Gastroesophageal sphincter (tissue), 4 donors: ENCODE data around the gene ZNF507. TPM values are rescaled to one million over a fixed set of nuclear protein-coding genes. Genes with fewer than 3 reads are reported as not detected.

Experiments
- ATAC-seq: fragments of 150-250 bp; one replicate; pipeline ENCODE4 v1.9.1; 2016; ENCODE audit warnings: mild to moderate bottlenecking, moderate library complexity
- H3K27ac ChIP-seq, 4 donors: fragments of 200-600 bp; sonication (generic) in 3 of 4; 1 replicate in 3 of 4; 2 replicates in 1 of 4; pipeline ENCODE4 v1.5.1; 2016 to 2019
- H3K27me3 ChIP-seq: fragments of 200-600 bp; sonication (generic); one replicate; pipeline ENCODE4 v1.5.1; 2019
- H3K36me3 ChIP-seq, 2 donors: fragments of 200-600 bp; sonication (generic); one replicate each; pipeline ENCODE4 v1.5.1; 2019; ENCODE audit warnings: control low read depth in 1 of 2
- H3K4me1 ChIP-seq, 3 donors: fragments of 200-600 bp; sonication (generic); 1 replicate in 2 of 3; 2 replicates in 1 of 3; pipeline ENCODE4 v1.5.1; 2016 to 2019; ENCODE audit warnings: control low read depth in 2 of 3
- H3K4me3 ChIP-seq, 2 donors: fragments of 200-600 bp; sonication (generic); one replicate each; pipeline ENCODE4 v1.5.1; 2019; ENCODE audit warnings: mild to moderate bottlenecking in 1 of 2, moderate library complexity in 1 of 2
- H3K9me3 ChIP-seq, 3 donors: fragments of 200-600 bp; sonication (generic); one replicate each; pipeline ENCODE4 v1.5.1; 2017 to 2019; ENCODE audit warnings: control low read depth in 2 of 3
- EP300 ChIP-seq: sonication (generic); formaldehyde crosslinking; IDR thresholded peaks from one replicate; pipeline ENCODE4 v1.6.1; 2017; ENCODE audit warnings: antibody characterized with exemption, mild to moderate bottlenecking
- POLR2A ChIP-seq, 2 donors: fragments of 450-650 bp; IDR thresholded peaks; one replicate each; pipeline ENCODE4 v1.6.1; 2017; ENCODE audit warnings: antibody characterized with exemption in 2 of 2, mild to moderate bottlenecking in 2 of 2, moderate library complexity in 1 of 2
- POLR2AphosphoS5 ChIP-seq: sonication (generic); formaldehyde crosslinking; IDR thresholded peaks from one replicate; pipeline ENCODE4 v1.6.1; 2017; ENCODE audit warnings: antibody characterized with exemption
- WGBS, 2 donors: methylation state at CpG; one replicate each; pipeline ENCODE4 v1.1.5; 2018; ENCODE audit warnings: low coverage in 1 of 2; 5-methylcytosine and 5-hydroxymethylcytosine counted together
- total RNA-seq, 4 donors: library from RNA; depleted of rRNA; stranded (reverse); fragments of >200 nt; gene quantifications; one replicate each; pipeline ENCODE4 v1.1.0, GENCODE V29; 2016
- TF ChIP-seq, protein P1 (sequence below), 4 experiments: fragments of 200-600 bp in 2 of 4; fragments of 450-650 bp in 2 of 4; sonication (generic) in 1 of 4; IDR thresholded peaks; one replicate each; pipeline ENCODE4 v1.5.1; 2017 to 2019; ENCODE audit warnings: antibody characterized with exemption in 4 of 4, mild to moderate bottlenecking in 2 of 4, moderate library complexity in 2 of 4

Gene ZNF507
- total RNA-seq, 4 donors from 2014 or later, result 13.9 to 28.8 (median 22.3) TPM

DNA sequence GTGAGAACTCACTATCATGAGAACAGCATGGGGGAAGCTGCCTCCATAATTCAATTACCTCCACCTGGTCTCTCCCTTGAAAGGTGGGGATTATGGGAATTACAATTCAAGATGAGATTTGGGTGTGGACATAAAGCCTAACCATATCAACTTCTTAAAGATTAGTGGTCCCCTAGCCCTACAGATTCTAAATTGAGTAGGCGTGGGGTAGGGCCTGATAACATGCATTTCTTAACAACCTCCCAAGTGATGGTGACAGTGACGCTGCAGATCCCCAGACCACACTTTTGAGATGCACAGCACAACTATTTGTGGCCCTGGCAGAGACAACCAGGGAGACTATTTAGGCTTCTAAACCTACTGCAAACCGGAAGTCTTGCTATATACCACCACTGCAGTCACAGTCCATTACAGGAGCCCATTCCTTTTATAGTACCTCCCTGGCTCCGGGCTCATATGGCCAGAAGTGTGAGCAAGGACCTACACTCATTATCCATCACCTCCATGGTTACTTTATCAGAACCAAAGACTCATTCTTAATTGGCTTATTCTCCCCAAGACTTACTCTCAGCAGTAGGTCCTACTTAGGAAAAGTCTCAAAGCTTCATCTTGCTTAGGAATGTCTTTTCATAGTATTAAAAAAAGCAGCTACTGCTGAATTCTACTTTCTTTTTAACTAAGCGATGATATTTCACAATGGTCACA is 58.0 kb downstream of the ZNF507 start:
- H3K36me3 ChIP-seq, result no peaks in the 10 kb centered on the region
- TF ChIP-seq, protein P1, sequence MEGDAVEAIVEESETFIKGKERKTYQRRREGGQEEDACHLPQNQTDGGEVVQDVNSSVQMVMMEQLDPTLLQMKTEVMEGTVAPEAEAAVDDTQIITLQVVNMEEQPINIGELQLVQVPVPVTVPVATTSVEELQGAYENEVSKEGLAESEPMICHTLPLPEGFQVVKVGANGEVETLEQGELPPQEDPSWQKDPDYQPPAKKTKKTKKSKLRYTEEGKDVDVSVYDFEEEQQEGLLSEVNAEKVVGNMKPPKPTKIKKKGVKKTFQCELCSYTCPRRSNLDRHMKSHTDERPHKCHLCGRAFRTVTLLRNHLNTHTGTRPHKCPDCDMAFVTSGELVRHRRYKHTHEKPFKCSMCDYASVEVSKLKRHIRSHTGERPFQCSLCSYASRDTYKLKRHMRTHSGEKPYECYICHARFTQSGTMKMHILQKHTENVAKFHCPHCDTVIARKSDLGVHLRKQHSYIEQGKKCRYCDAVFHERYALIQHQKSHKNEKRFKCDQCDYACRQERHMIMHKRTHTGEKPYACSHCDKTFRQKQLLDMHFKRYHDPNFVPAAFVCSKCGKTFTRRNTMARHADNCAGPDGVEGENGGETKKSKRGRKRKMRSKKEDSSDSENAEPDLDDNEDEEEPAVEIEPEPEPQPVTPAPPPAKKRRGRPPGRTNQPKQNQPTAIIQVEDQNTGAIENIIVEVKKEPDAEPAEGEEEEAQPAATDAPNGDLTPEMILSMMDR (IDR thresholded peaks at IDR 0.05), result no peak
- TF ChIP-seq POLR2AphosphoS5, result no peak
- no peak for TF ChIP-seq POLR2A (IDR thresholded peaks at IDR 0.05)
- TF ChIP-seq EP300, result no peak
- H3K27ac ChIP-seq, result no peak overlapping the region
- no peaks in the 10 kb centered on the region for H3K27me3 ChIP-seq
- no peak for ATAC-seq
- no peaks in the 10 kb centered on the region for H3K9me3 ChIP-seq
- peaks cover 0 to 32% (median 5%) of the 10 kb centered on the region in 3 donors for H3K4me1 ChIP-seq
- H3K4me3 ChIP-seq, result no peak overlapping the region
- WGBS, 2 donors, result 94 to 100% methylated on average over 1 to 3 of the region's 5 CpGs

DNA sequence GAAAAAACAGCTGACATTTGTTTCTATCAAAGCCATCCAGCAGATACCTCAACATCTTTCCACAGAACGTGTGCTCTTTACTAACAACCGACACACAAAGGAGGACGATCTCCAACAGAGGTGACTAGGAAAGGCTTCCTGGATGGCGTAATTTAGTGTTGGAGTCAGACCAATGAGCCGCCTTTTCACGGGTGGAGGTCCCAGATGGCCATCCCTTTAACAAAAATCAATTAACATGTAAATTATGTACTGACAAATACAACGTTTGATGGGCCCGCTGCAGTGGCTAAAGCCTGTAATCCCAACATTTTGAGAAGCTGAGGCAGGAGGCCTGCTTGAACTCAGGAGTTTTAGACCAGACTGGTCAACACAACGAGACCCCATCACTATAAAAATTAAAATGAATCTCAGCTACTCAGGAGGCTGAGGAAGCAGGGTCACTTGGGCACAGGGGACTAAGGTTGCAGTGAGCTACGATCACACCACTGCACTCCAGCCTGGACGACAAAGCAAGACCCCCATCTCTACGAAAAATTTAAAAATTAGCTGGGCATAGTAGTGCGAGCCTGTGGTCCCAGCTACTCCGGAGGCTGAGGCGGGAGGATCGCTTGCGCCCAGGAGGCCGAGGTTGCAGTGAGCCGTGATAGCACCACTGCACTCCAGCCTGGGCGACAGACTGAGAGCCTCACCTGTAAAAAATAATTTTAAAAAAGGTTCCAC is 59.0 kb downstream of the ZNF507 start:
- H3K27me3 ChIP-seq, result no peaks in the 10 kb centered on the region
- TF ChIP-seq POLR2A (IDR thresholded peaks at IDR 0.05), result no peak
- TF ChIP-seq, protein P1 (IDR thresholded peaks at IDR 0.05), result no peak
- no peak for TF ChIP-seq POLR2AphosphoS5
- no peak for TF ChIP-seq EP300
- no peak for ATAC-seq
- WGBS, 2 donors, result 67% methylated on average over 13 to 19 of the region's 20 CpGs
- no peaks in the 10 kb centered on the region for H3K9me3 ChIP-seq
- peak overlapping the region; percentile 87 to 100 (median 98) for H3K27ac ChIP-seq
- H3K36me3 ChIP-seq, result peaks cover 0 to 7% of the 10 kb centered on the region in 2 donors
- H3K4me3 ChIP-seq, result peak overlapping the region; percentile 79 to 99
- H3K4me1 ChIP-seq, result peaks cover 0 to 32% (median 5%) of the 10 kb centered on the region in 3 donors

DNA sequence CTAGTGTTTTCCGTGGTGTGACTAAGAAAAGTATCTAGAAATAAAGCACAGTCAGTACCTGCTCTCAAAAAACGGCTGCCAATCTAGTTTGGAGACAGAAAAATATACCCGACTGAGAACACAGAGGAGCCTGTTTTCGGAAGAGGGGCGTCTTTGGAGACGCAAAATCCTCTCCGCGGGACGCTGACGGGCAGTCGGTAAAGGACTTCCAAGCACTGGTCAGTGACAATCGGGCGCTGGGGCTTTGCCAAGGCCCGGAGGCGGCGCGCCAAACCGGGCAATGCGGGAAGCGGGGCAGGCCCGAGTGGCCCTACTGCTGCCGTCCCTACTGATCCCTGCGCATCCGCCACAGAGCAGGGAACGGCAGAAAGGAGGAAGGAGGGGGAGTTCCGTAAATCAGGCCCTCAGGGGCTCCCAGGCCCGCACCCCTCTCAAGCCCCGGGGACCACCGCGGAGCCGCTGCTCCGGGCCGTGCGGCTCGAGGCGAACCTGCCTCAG is 59.6 kb downstream of the ZNF507 start:
- Histone ChIP-seq H3K4me3 (peak overlapping the region; percentile 79 to 99), H3K27me3 (no peaks in the 10 kb centered on the region), H3K4me1 (peaks cover 0 to 32% (median 5%) of the 10 kb centered on the region in 3 donors), H3K9me3 (no peaks in the 10 kb centered on the region), H3K36me3 (peaks cover 0 to 13% of the 10 kb centered on the region in 2 donors), H3K27ac (peak overlapping the region; percentile 87 to 100 (median 98))
- TF ChIP-seq POLR2AphosphoS5 (no peak), POLR2A (IDR thresholded peaks at IDR 0.05) (no peak), EP300 (no peak)
- TF ChIP-seq, protein P1 (IDR thresholded peaks at IDR 0.05), result no peak
- peak; percentile 39 for ATAC-seq
- WGBS, 2 donors, result 0 to 1% methylated on average over 6 to 24 of the region's 36 CpGs

DNA sequence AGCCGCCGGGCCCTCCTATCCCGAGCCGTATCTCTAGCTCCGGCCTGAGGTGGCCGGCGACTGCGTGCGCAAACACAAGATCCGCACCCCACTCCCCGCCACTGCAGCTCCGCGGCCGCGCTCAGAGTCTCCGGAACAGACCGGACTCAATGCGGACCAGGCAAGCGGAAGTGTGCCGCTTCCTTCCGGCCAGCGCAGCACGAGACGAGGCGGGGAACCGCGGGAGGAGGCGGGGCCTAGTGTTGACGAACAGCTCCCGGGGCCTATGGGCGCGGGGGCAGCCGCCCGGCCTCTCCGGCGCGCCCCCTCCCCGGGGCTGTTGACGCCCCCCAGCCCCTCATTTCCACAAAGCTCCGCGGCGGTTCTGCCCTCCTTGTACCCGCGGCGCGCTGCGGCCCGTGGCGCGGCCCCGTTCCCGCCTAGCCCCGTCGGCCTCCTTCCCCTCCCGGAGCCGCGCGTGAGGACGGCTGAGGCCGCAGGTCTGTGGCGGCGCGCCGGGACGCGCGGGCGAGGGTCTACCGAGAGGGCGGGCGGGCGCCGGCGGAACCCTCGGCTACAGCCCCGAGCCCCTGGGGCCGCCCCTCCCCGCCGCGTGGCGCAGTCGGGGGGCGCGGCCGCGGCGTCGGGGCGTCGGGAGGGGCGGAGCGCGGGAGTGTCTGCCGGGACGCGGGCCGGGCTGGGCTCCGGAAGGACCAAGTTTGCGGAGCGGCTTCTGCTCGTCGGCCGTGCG is 60.2 kb downstream of the ZNF507 start, which contains the start of gene DPY19L3:
Gene DPY19L3 (plus strand): TSS at position 340 of the 730 bp plus-strand sequence. CDS start 2,484 bp downstream, outside the sequence.
- no peak for TF ChIP-seq EP300
- TF ChIP-seq POLR2A (IDR thresholded peaks at IDR 0.05), result peak; percentile 89 to 93
- TF ChIP-seq POLR2AphosphoS5, result peak; percentile 98
- TF ChIP-seq, protein P1 (IDR thresholded peaks at IDR 0.05), result no peak
- Histone ChIP-seq H3K4me1 (peaks cover 0 to 32% (median 5%) of the 10 kb centered on the region in 3 donors), H3K27ac (peak within 1 kb of the TSS; percentile 87 to 100 (median 98)), H3K9me3 (no peaks in the 10 kb centered on the region), H3K4me3 (peak within 1 kb of the TSS; percentile 79 to 99), H3K36me3 (peaks cover 0 to 19% of the 10 kb centered on the region in 2 donors), H3K27me3 (no peaks in the 10 kb centered on the region)
- no CpG with 5 or more reads among the region's 104 CpGs for WGBS, 2 donors
- ATAC-seq, result peak; percentile 99
